H1 (cell line): ENCODE data around the gene TCAP. TPM values are rescaled to one million over a fixed set of nuclear protein-coding genes. Genes with fewer than 3 reads are reported as not detected.

ENCODE experiments used
- CTCF ChIA-PET: fragments of 300-600 bp; sonication (Branson Sonifier 250); formaldehyde crosslinking; loops from one replicate; lab custom pipeline; 2021; ENCODE audit not compliant: partially characterized antibody; lab: Charles Lee
- POLR2A ChIA-PET: fragments of 300-600 bp; sonication (Branson Sonifier 250); formaldehyde crosslinking; loops from one replicate; lab custom pipeline; 2021; ENCODE audit warnings: inconsistent platforms; ENCODE audit not compliant: partially characterized antibody; lab: Charles Lee
- DNase-seq, 2 experiments: peaks; one replicate each; pipeline versions ENCODE4 v3.0.0 to v3.0.0-alpha.2; 2010 to 2022; ENCODE audit warnings: low spot score in 2 of 2, low read depth in 1 of 2, mixed read lengths in 1 of 2
- FAIRE-seq: peaks from 2 replicates; lab custom pipeline; 2011; peaks lifted over from hg19 to GRCh38; lab: Jason Lieb, UNC
- H2AFZ ChIP-seq: 2 replicates; pipeline ENCODE4 v1.8.1; 2012; ENCODE audit warnings: low read length, inconsistent platforms
- H2AK5ac ChIP-seq: 2 replicates; pipeline ENCODE4 v1.6.1; 2013; ENCODE audit warnings: low read depth, low read length
- H2BK120ac ChIP-seq: replicated peaks from 2 replicates; pipeline ENCODE3; 2013; ENCODE audit warnings: low read depth, low read length, inconsistent platforms
- H2BK12ac ChIP-seq: 2 replicates; pipeline ENCODE4 v1.6.1; 2013; ENCODE audit warnings: low read depth, low read length
- H2BK15ac ChIP-seq: 2 replicates; pipeline ENCODE4 v1.6.1; 2013; ENCODE audit warnings: low read length
- H2BK20ac ChIP-seq: 2 replicates; pipeline ENCODE4 v1.6.1; 2013; ENCODE audit warnings: low read length
- H2BK5ac ChIP-seq: 2 replicates; pipeline ENCODE4 v1.6.1; 2013; ENCODE audit warnings: low read depth, low read length
- H3K14ac ChIP-seq: 2 replicates; pipeline ENCODE4 v1.6.1; 2013; ENCODE audit warnings: inconsistent platforms; ENCODE audit not compliant: insufficient read length
- H3K18ac ChIP-seq: 2 replicates; pipeline ENCODE4 v1.6.1; 2013; ENCODE audit warnings: low read length; ENCODE audit errors: extremely low read depth
- H3K23ac ChIP-seq: 2 replicates; pipeline ENCODE4 v1.6.1; 2013; ENCODE audit warnings: inconsistent platforms; ENCODE audit not compliant: insufficient read length
- H3K23me2 ChIP-seq: 2 replicates; pipeline ENCODE4 v1.6.1; 2013; ENCODE audit warnings: low read depth, low read length
- H3K27ac ChIP-seq: 2 replicates; pipeline ENCODE4 v1.6.1; 2011; ENCODE audit warnings: low read depth, low read length, inconsistent platforms
- H3K27me3 ChIP-seq, 4 experiments: replicated peaks in 1 of 4; 1 replicate in 1 of 4; 2 replicates in 3 of 4; pipeline versions ENCODE4 v1.6.1 to v1.8.1; 2011 to 2013; ENCODE audit warnings: low read length in 3 of 4, mild to moderate bottlenecking in 3 of 4, inconsistent platforms in 2 of 4, mixed read lengths in 2 of 4, moderate library complexity in 1 of 4; ENCODE audit not compliant: control insufficient read depth in 3 of 4, insufficient read depth in 3 of 4; ENCODE audit errors: extremely low read depth in 1 of 4
- H3K36me3 ChIP-seq, 4 experiments: 2 replicates each; pipeline versions ENCODE4 v1.6.1 to v1.8.1; 2011 to 2013; ENCODE audit warnings: mild to moderate bottlenecking in 4 of 4, low read length in 3 of 4, moderate library complexity in 2 of 4, control low read depth in 1 of 4, inconsistent platforms in 1 of 4; ENCODE audit not compliant: insufficient read depth in 4 of 4, control insufficient read depth in 2 of 4
- H3K4ac ChIP-seq: replicated peaks from 2 replicates; pipeline ENCODE3; 2013; ENCODE audit warnings: low read length, low read depth, mixed read lengths, inconsistent platforms; ENCODE audit not compliant: insufficient read length
- H3K4me1 ChIP-seq, 4 experiments: replicated peaks in 1 of 4; 1 replicate in 1 of 4; 2 replicates in 3 of 4; pipeline versions ENCODE4 v1.6.1 to v1.8.1; 2011 to 2013; ENCODE audit warnings: low read length in 3 of 4, inconsistent platforms in 2 of 4, mixed read lengths in 1 of 4; ENCODE audit not compliant: insufficient read depth in 4 of 4, control insufficient read depth in 3 of 4
- H3K4me2 ChIP-seq, 2 experiments: 2 replicates each; pipeline versions ENCODE4 v1.6.1 to v1.8.1; 2011 to 2013; ENCODE audit warnings: low read depth in 2 of 2, low read length in 2 of 2, control low read depth in 1 of 2, inconsistent platforms in 1 of 2, mild to moderate bottlenecking in 1 of 2; ENCODE audit not compliant: insufficient read depth in 1 of 2
- H3K4me3 ChIP-seq, 4 experiments: fragments of 200-600, 300-600 bp in 1 of 4; sonication (generic), shearing (Covaris generic), sonication (Bioruptor Twin) in 1 of 4; 2 replicates each; pipeline versions ENCODE4 v1.5.1 to v1.8.1; 2011 to 2016; ENCODE audit warnings: low read length in 4 of 4, low read depth in 3 of 4, control low read depth in 2 of 4, inconsistent platforms in 2 of 4, mild to moderate bottlenecking in 2 of 4, mixed read lengths in 1 of 4, moderate library complexity in 1 of 4; ENCODE audit not compliant: insufficient read depth in 2 of 4; ENCODE audit errors: extremely low read depth in 1 of 4
- H3K56ac ChIP-seq: replicated peaks from 2 replicates; pipeline ENCODE3; 2013; ENCODE audit warnings: low read depth, mild to moderate bottlenecking, mixed read lengths, low read length, inconsistent platforms; ENCODE audit not compliant: insufficient read length
- H3K79me1 ChIP-seq: 2 replicates; pipeline ENCODE4 v1.6.1; 2013; ENCODE audit warnings: low read depth, low read length, control low read depth
- H3K79me2 ChIP-seq, 2 experiments: 2 replicates each; pipeline versions ENCODE4 v1.6.1 to v1.8.1; 2012 to 2013; ENCODE audit warnings: low read length in 2 of 2, mild to moderate bottlenecking in 2 of 2, inconsistent platforms in 1 of 2; ENCODE audit not compliant: insufficient read depth in 2 of 2, control insufficient read depth in 1 of 2
- H3K9ac ChIP-seq, 4 experiments: replicated peaks in 1 of 4; 1 replicate in 1 of 4; 2 replicates in 3 of 4; pipeline versions ENCODE4 v1.6.1 to v1.8.1; 2011 to 2013; ENCODE audit warnings: low read depth in 3 of 4, low read length in 3 of 4, control low read depth in 2 of 4, mild to moderate bottlenecking in 2 of 4, moderate library complexity in 2 of 4, inconsistent platforms in 1 of 4; ENCODE audit errors: extremely low read depth in 1 of 4
- H3K9me3 ChIP-seq, 2 experiments: 2 replicates each; pipeline versions ENCODE4 v1.6.1 to v1.8.1; 2012 to 2013; ENCODE audit warnings: mild to moderate bottlenecking in 2 of 2, moderate library complexity in 2 of 2, control low read depth in 1 of 2, inconsistent platforms in 1 of 2, low read depth in 1 of 2, low read length in 1 of 2, mixed read lengths in 1 of 2; ENCODE audit not compliant: insufficient read depth in 2 of 2
- H4K20me1 ChIP-seq, 2 experiments: replicated peaks in 1 of 2; 2 replicates each; pipeline versions ENCODE3 to v1.8.1; 2011 to 2013; ENCODE audit warnings: inconsistent platforms in 2 of 2, low read length in 2 of 2, mild to moderate bottlenecking in 1 of 2; ENCODE audit not compliant: insufficient read depth in 2 of 2, control insufficient read depth in 1 of 2
- H4K5ac ChIP-seq: 2 replicates; pipeline ENCODE4 v1.6.1; 2013; ENCODE audit warnings: low read length, low read depth, mixed read lengths, inconsistent platforms; ENCODE audit not compliant: insufficient read length
- H4K8ac ChIP-seq: 2 replicates; pipeline ENCODE4 v1.8.0; 2013; ENCODE audit warnings: mild to moderate bottlenecking, moderate library complexity, low read length, inconsistent platforms; ENCODE audit not compliant: insufficient read depth; ENCODE audit errors: extremely low read depth
- H4K91ac ChIP-seq: replicated peaks from 2 replicates; pipeline ENCODE3; 2013; ENCODE audit warnings: low read length, mixed read lengths, inconsistent platforms; ENCODE audit not compliant: insufficient read length
- BRCA1 ChIP-seq: IDR thresholded peaks from 2 replicates; pipeline ENCODE4 v1.6.1; 2012; ENCODE audit warnings: low read depth, low read length, improper control_type of control experiment
- CBX5 ChIP-seq: fragments of 300-800, 300-1000 bp; sonication (generic); IDR thresholded peaks from 2 replicates; pipeline ENCODE4 v1.7.1; 2016; ENCODE audit warnings: antibody characterized with exemption, low read length, low read depth
- WGBS, 2 experiments: shearing (Covaris generic) in 1 of 2; methylation state at CpG; one replicate each; pipeline versions ENCODE4 v1.1.6 to v1.1.7; 2013 to 2015; ENCODE audit warnings: low lambda C conversion rate in 2 of 2, mixed read lengths in 2 of 2, inconsistent platforms in 1 of 2, low coverage in 1 of 2, missing lambda C conversion rate in 1 of 2; ENCODE audit not compliant: insufficient replicate concordance in 2 of 2, insufficient coverage in 1 of 2, insufficient read length in 1 of 2; ENCODE audit errors: extremely low coverage in 1 of 2, missing lambda C conversion rate in 1 of 2; 5-methylcytosine and 5-hydroxymethylcytosine counted together
- polyA plus RNA-seq, 7 experiments: library from polyadenylated mRNA; depleted of rRNA in 3 of 7; stranded (reverse) in 5 of 7; unstranded in 2 of 7; fragments of >200 nt in 5 of 7; fragments of 200-250 nt in 2 of 7; gene quantifications; 1 replicate in 5 of 7; 2 replicates in 1 of 7; 4 replicates in 1 of 7; pipeline versions ENCODE4 v1.2.1 to v1.2.3, GENCODE V29; 2011 to 2013; ENCODE audit warnings: missing spikeins in 2 of 7, mixed read lengths in 2 of 7
- total RNA-seq: library from RNA; stranded (reverse); fragmentation: NEBNext Ultra II Directional; extraction: Animal tissue kit (Norgen Biotek cat#: 25700); gene quantifications from 2 replicates; pipeline ENCODE4 v1.2.1, GENCODE V29; 2021

Gene TCAP
- total and polyA plus RNA-seq, 2 of the 8 experiments (the other 6 are each of a cell fraction or from before 2014, with no cell fraction given) = 0.82 to 1.4 TPM

- Histone ChIP-seq H3K23ac (no peak overlapping the region), H4K91ac (peak overlapping the region; percentile 98), H2BK12ac (peak overlapping the region; percentile 100; the same call in 1 of the 2 replicates), H2BK15ac (peak overlapping the region; percentile 97; the same call in 1 of the 2 replicates), H3K9me3 (no peaks in the 10 kb centered on the region), H3K4ac (peak overlapping the region; percentile 96), H2BK5ac (peak overlapping the region; percentile 98; the same call in 1 of the 2 replicates), H3K18ac (peak overlapping the region; percentile 91), H3K79me2 (peaks cover 13 to 37% of the 10 kb centered on the region in 2 experiments), H3K56ac (no peak overlapping the region), H2BK120ac (peak overlapping the region; percentile 79), H2BK20ac (peak overlapping the region; percentile 99; the same call in 1 of the 2 replicates), H4K5ac (peak overlapping the region; percentile 41), H4K8ac (no peak overlapping the region), H2AFZ (no peak overlapping the region), H3K36me3 (no peaks in the 10 kb centered on the region), H3K27ac (0 out of 2 replicates have a peak overlapping the region, but pooled peaks have one; percentile 37), H3K4me2 (peak overlapping the region; percentile 20 to 65), H3K4me1 (peaks cover 17 to 32% (median 24%) of the 10 kb centered on the region in 4 experiments), H3K9ac (no peak overlapping the region; a peak in 1 of 7 replicates), H3K4me3 (peak overlapping the region in 1 of 4 experiments; percentile 33; a peak in 1 of 8 replicates), H2AK5ac (peak overlapping the region; percentile 98), H3K23me2 (peaks cover 13% of the 10 kb centered on the region), H4K20me1 (peaks cover 1 to 8% of the 10 kb centered on the region in 2 experiments), H3K27me3 (no peaks in the 10 kb centered on the region), H3K79me1 (peaks cover 2% of the 10 kb centered on the region; the same call in 1 of the 2 replicates), H3K14ac (no peak overlapping the region)
- DNase-seq (no peak), FAIRE-seq (no peak)
- ChIA-PET POLR2A (interaction anchor here (0.7 to 38.1 kb wide), 10 partner anchors 10 to 55 kb away, joined by 3 to 708 read pairs (median 4); partner anchors contain the start of genes PGAP3, PNMT and TCAP), CTCF (interaction anchor here (0.9 to 52.4 kb wide), 13 partner anchors 9 to 460 kb away, joined by 3 to 1885 read pairs (median 6); partner anchors contain the start of genes MIEN1, PNMT, PPP1R1B and STARD3)
- WGBS, 2 experiments = 64% methylated on average over 6 of the region's 6 CpGs; no CpG with 5 or more reads in 1 of the 2 experiments
- TF ChIP-seq BRCA1 = no peak
- no peak for TF ChIP-seq CBX5
These were observed 31.6 kb downstream of the TCAP start for GRCh38 chr17:39696731-39697130.
